GM18511 (cell line): Measurements from ENCODE around the gene TP73.
"Not testable (repeated sequence)": the region's sequence is repeated elsewhere in the genome, so short reads cannot be mapped to it uniquely, and the experiment has no call there.

Experiments
- ATAC-seq: cut with Tn5 transposase; IDR thresholded peaks from one replicate; pipeline ENCODE4 v1.9.1; 2021; ENCODE audit warnings: mild to moderate bottlenecking, moderate library complexity; ENCODE audit not compliant: unreplicated experiment

TP73 gene

DNA sequence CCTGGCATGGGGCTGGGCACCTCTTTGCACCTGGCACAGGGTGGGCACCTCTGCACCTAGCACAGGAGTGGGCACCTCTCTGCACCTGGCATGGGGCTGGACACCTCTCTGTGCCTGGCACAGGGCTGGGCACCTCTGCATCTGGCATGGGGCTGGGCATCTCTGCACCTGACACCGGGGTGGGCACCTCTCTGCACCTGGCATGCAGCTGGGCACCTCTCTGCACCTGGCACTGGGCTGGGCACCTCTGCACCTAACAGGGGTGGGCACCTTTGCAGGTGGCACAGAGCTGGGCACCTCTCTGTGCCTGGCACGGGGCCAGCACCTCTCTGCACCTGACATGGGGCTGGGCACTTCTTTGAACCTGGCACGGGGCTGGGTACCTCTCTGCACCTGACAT is 70.5 kb downstream of the TP73 start:
- no peak for ATAC-seq

GRCh38 chr1:3724416-3725030 is 72.2 kb downstream of the TP73 start:
- ATAC-seq = not testable (repeated sequence)

DNA sequence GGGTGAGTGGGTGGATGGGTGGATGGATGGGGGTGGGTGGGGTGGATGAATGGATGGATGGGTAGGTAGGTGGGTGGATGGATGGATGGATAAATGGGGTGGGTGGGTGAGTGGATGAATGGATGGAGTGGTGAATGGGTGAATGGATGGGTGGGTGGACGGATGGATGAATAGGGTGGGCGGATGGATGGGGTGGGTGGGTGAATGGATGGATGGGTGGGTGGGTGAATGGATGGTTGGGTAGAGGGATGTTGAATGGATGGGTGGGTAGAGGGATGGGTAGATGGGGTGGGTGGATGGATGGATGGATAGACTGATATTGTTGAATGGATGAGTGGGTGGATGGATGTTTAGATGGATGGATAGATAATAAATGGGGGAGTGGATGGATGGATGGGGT is 73.0 kb downstream of the TP73 start:
- ATAC-seq = no peak

- ATAC-seq = no peak
These were observed 74.9 kb downstream of the TP73 start for GRCh38 chr1:3727042-3727824.

- no peak for ATAC-seq
These were observed 75.8 kb downstream of the TP73 start for GRCh38 chr1:3727825-3728776.

DNA sequence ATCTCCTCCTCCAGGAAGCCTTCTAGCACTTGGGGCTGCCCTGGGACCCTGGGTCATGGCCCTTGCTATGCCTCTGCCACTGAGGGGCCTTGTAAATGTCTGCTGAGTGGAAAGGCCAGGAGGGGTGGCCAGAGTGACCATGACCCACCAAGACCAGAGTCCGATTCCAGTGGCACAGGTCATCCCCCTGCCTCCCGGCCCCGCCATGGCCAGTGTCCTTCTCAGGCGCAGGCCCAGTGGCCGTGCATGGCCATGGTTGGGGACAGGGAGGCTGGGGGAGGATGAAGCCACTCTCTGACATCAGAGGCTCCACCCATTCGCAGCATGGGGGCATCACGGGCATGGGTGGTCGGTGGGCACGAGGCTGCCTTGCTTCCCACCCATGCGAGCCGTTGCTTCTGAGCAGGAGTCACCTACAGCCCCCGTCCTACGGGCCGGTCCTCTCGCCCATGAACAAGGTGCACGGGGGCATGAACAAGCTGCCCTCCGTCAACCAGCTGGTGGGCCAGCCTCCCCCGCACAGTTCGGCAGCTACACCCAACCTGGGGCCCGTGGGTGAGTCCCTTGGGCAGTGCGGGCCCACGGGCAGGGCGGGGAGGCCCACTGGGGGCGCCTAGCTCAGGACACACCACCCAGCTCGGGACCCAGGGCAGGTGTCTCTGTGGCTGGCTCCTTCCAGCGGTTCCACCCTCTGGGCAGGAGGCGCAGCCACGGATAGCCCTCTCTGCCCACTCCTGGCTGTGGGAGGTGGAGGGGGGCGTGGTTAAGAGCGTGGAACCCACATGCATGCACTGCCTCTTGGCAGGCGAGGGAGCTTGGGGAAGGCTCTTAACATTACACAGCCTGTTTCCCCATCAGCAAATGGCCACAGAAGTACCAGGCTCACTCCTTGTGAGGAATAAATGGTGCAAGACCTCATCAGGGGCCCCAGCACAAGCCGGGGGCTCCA is 77.6 kb downstream of the TP73 start:
- no peak for ATAC-seq

DNA sequence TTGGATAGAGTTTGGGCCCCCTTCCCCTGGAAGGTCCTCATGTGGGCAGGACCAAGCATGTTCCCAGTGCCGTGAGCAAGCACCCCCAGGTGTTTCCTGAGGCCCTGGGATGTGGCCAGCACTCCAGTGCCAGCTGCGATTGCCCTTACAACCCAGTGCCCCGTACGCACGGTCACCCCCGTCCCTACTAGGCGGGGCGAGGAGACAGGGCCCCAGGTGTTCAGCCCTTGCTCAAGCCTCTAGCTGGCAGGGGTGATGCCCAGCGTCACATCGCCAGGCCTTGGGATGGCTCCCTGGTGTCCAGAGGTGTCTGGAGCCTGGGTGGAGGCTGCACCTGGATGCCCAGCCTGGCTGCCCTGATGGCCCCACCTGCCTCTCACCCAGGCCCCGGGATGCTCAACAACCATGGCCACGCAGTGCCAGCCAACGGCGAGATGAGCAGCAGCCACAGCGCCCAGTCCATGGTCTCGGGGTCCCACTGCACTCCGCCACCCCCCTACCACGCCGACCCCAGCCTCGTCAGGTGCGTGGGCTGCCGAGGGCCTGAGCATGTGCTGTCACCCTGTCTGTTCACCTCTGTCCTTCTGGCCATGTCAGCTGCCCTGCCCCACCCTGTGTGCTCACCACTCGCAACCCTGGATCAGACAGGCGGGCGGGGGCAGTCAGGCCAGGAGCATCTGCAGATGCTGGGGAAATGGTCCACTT is 78.4 kb downstream of the TP73 start:
- ATAC-seq = no peak

GRCh38 chr1:3731583-3732433 is 79.5 kb downstream of the TP73 start:
- no peak for ATAC-seq

DNA sequence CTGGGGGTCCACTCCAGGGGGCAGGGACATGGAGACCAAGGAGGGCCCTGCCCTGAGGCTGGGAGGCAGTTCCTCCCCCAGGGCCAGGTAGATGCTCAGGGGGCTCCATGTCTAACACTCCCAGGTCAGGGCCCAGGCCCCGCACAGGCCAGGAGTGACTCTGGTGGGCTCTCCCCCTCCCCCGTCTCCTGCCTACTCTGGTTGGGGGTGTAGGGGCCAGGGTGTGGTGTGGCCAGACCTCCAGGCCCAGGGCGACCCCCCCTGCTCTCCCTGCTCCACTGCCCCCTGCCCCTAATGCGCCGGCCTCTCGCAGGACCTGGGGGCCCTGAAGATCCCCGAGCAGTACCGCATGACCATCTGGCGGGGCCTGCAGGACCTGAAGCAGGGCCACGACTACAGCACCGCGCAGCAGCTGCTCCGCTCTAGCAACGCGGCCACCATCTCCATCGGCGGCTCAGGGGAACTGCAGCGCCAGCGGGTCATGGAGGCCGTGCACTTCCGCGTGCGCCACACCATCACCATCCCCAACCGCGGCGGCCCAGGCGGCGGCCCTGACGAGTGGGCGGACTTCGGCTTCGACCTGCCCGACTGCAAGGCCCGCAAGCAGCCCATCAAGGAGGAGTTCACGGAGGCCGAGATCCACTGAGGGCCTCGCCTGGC is 80.2 kb downstream of the TP73 start:
- no peak for ATAC-seq

DNA sequence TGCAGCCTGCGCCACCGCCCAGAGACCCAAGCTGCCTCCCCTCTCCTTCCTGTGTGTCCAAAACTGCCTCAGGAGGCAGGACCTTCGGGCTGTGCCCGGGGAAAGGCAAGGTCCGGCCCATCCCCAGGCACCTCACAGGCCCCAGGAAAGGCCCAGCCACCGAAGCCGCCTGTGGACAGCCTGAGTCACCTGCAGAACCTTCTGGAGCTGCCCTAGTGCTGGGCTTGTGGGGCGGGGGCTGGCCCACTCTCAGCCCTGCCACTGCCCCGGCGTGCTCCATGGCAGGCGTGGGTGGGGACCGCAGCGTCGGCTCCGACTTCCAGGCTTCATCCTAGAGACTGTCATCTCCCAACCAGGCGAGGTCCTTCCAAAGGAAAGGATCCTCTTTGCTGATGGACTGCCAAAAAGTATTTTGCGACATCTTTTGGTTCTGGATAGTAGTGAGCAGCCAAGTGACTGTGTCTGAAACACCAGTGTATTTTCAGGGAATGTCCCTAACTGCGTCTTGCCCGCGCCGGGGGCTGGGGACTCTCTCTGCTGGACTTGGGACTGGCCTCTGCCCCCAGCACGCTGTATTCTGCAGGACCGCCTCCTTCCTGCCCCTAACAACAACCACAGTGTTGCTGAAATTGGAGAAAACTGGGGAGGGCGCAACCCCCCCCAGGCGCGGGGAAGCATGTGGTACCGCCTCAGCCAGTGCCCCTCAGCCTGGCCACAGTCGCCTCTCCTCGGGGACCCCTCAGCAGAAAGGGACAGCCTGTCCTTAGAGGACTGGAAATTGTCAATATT is 81.0 kb downstream of the TP73 start:
- ATAC-seq = no peak

DNA sequence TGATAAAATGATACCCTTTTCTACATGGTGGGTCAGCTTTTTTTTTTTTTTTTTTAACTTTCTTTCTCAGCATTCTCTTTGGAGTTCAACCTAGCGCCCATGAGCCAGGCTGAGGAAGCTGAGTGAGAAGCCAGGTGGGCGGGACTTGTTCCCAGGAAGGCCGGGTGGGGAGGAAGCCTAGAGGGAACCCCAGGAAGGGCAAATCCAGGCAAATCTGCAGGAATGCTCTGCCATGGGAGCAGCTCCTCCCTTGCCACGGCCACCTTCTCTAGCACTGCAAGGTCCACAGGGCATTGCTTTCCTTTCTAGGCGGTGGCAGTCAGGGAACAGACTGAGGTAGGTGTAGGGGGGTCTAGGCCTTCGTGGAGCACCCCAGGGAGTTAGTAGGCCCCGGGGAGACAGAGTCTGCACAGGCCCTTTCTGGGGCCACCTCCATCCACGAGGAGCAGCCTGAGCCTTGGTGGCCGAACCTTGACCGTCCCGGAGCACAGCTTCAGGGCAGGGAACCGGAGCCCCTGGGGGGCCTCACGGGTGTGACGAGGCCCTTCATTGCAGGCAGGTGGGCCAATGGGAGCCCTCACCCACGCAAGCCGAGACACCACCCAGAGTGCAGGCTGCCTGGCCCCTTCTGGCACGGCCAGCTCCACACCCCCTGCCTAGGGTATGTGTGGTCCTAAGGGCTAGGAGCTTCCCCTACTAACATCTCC is 81.7 kb downstream of the TP73 start:
- ATAC-seq = no peak

DNA sequence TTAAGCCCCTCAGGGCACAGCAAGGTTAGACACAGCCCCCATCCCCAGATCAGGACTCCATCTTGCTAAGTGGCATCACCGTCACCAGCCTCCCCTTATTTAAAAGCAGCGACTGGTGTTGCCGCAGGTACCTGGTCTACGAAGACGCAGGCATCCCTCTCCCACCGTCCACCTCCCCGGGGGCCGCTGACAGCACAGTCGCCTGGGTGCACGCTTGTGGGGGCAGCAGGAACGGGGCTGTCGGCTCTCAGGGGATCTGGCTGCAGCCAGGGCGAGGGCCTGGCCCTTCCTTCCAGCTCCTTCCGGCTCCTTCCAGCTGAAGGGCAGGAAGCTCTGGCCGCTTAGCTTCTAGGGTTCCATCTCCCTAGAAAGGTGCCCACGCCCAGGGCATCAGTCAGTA is 82.3 kb downstream of the TP73 start:
- no peak for ATAC-seq

- ATAC-seq = no peak
These were observed 82.8 kb downstream of the TP73 start for GRCh38 chr1:3735027-3735681.

GRCh38 chr1:3735688-3736087 is 83.4 kb downstream of the TP73 start:
- no peak for ATAC-seq

GRCh38 chr1:3736131-3736561 is 83.8 kb downstream of the TP73 start:
- ATAC-seq = no peak

- ATAC-seq = no peak
These were observed 84.4 kb downstream of the TP73 start for GRCh38 chr1:3736708-3737107.
